Ovary (tissue), 3 donors: ENCODE data around the gene GRK5.

ENCODE experiments used
- CTCF ChIP-seq, 3 donors: fragments of 450-650 bp in 2 of 3; fragments of 200-600 bp in 1 of 3; IDR thresholded peaks; one replicate each; pipeline versions ENCODE4 v1.5.1 to v1.8.0; 2016 to 2022; ENCODE audit warnings: antibody characterized with exemption in 3 of 3, mild to moderate bottlenecking in 1 of 3
- EP300 ChIP-seq: sonication (generic); formaldehyde crosslinking; IDR thresholded peaks from one replicate; pipeline ENCODE4 v1.6.1; 2017; ENCODE audit warnings: antibody characterized with exemption
- POLR2A ChIP-seq: fragments of 450-650 bp; IDR thresholded peaks from one replicate; pipeline ENCODE4 v1.6.1; 2017; ENCODE audit warnings: antibody characterized with exemption, mild to moderate bottlenecking, moderate library complexity
- donor health status: DM: no; HTN: no; CAD: no.

- TF ChIP-seq CTCF (IDR thresholded peaks at IDR 0.05) (no peak), POLR2A (no peak), EP300 (no peak)
Measured at GRCh38 chr10:119473771-119474170, 266.4 kb downstream of the GRK5 start.
